ENCODE data around the gene CNTNAP5.

CNTNAP5 gene

DNA sequence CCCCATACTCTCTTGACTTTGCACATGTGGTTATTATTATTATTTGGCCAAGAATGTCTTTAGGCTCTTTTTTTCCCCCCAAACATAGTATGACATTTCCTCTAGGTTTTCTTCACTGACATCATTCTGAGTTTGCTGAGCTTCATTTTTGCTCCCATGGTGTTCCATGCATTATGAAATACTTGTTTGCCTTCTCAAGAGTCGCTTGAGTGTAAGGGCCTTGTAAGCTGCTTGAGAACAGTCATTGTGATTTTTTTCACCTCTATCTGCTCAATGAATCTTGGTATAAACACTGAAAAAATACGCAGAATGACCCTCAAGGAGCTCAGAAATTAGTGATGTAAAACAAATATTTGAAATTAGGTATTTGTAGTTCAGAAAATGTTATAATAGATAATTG lies 688.9 kb downstream of the CNTNAP5 start:
- DNase-seq, result no peak

- no peak for DNase-seq
These were observed 700.1 kb downstream of the CNTNAP5 start for GRCh38 chr2:124725187-124725586.

DNA sequence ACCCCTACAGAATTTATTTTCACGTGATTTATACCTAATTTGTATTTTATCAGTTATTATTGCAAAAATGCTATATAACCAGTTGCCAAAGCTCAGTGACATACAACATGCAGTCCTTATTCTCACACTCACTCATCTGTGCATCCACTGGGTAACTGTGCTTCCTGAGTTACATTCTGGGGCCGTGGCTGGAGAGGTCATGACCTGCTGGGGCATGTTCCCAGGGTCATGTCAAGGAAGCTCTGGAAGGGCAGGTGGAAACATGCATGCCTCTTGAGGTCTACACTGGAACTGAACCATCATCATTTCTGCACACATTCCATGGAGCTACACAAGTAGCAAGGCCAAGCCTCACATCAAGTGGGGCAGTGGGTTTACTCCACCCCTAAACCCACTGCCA lies 715.5 kb downstream of the CNTNAP5 start:
- DNase-seq, result no peak

GRCh38 chr2:124753842-124754241 lies 728.8 kb downstream of the CNTNAP5 start:
- DNase-seq, result no peak

DNA sequence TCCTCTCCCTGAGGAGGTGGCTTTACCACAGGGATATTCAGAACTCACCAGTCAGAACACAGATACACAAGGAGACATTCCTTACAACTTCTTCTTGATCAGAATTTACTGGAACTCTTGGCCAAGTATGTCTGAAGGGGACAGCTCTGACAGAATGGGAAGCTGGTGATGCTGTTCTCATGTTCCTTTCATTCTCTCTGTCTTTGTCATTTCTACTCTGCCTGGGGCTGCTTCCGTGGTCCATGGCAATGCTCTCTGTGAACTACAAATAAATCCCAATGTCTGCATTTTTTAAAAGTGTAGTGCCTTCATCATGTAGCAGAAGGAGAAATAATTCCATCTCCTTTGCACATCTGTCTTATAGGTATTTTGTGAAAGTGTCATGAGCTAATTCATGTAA lies 730.3 kb downstream of the CNTNAP5 start:
- DNase-seq, result no peak

- no peak for DNase-seq
These were observed 731.0 kb downstream of the CNTNAP5 start for GRCh38 chr2:124756048-124756447.

GRCh38 chr2:124762388-124762787 lies 737.3 kb downstream of the CNTNAP5 start:
- no peak for DNase-seq

DNA sequence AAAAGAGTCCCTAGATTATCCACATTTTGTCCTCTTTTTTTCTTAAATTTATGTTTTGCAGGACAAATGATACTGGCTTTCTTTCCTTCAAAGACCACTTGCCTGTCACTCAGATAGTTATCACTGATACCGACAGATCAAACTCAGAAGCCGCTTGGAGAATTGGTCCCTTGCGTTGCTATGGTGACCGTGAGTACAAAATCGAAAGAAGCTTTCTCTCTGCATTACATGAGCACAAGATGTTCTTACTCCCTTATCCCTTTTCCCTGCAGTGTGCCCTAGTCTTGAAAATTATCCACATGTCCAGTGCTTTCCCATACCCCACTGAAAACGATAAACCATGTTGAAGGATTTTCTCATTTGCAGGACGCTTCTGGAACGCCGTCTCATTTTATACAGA lies 738.5 kb downstream of the CNTNAP5 start:
- DNase-seq, result no peak

GRCh38 chr2:124774781-124775180 lies 749.7 kb downstream of the CNTNAP5 start:
- no peak for DNase-seq

- DNase-seq, result no peak
These were observed 751.2 kb downstream of the CNTNAP5 start for GRCh38 chr2:124776332-124776731.

GRCh38 chr2:124778076-124778475 lies 753.0 kb downstream of the CNTNAP5 start:
- no peak for DNase-seq

DNA sequence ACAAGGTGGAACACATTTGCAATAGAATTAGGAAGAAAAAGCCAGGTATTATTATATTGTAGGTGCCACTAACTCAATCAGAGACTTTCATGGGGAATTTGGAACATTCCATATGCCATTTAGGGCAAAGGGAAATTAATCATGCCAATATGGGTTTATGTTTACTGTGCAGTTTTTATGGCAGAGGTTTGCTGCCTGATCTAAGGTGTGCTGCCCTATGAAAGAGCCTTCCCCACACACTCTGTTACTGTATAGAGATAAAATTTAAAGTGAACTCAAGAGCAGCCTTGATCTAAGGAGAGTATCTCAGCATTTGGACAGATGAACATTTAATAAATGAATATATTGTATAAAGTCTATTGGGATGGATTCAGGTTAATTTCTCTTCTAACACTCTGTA lies 771.6 kb downstream of the CNTNAP5 start:
- no peak for DNase-seq

- no peak for DNase-seq
These were observed 772.0 kb downstream of the CNTNAP5 start for GRCh38 chr2:124797049-124797448.

GRCh38 chr2:124798551-124798950 lies 773.5 kb downstream of the CNTNAP5 start:
- no peak for DNase-seq

DNA sequence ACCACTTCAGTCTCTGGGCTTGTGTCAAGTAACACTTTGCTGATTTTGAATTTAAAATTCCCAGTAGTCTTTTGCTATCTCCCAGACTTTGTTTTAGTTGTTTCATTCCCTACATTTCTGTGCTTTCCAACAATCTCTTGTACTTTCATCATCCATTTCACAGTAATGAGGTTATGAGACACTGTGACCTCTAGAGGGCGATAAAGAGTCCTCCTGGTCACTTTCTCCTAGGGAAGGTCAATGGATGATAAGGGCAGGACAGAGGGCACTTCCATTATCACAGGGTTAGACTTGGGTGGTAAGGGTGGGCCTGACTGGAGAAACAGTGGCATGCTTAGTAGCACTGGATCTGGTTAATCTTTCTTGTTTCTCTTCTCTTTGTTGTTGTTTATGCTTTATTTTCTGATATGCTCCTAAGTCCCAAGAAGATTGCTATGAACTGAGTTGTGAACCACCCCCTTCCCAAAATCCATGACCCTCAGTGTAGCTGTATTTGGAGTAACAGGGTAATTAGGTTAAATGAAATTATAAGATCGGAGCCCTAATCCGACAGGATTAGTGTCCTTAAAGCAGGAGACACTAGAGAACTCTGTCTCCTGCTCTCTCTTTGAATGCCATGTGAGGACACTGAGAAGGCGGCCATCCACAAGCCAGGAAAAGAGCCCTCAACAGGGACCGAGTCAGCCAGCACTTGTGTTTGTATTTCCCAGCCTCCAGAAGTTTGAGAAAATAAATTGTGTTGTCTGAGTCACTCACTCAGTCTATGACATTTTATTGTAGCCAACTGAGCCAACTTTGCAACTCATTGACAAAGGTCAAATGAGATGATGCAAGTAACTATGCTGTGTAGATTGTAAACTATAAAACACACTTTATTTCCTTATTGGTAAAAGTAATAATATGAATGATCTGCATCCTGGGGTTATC lies 779.2 kb downstream of the CNTNAP5 start:
- DNase-seq, result no peak

- no peak for DNase-seq
These were observed 780.0 kb downstream of the CNTNAP5 start for GRCh38 chr2:124805060-124805459.

GRCh38 chr2:124810132-124810531 lies 785.0 kb downstream of the CNTNAP5 start:
- DNase-seq, result no peak

DNA sequence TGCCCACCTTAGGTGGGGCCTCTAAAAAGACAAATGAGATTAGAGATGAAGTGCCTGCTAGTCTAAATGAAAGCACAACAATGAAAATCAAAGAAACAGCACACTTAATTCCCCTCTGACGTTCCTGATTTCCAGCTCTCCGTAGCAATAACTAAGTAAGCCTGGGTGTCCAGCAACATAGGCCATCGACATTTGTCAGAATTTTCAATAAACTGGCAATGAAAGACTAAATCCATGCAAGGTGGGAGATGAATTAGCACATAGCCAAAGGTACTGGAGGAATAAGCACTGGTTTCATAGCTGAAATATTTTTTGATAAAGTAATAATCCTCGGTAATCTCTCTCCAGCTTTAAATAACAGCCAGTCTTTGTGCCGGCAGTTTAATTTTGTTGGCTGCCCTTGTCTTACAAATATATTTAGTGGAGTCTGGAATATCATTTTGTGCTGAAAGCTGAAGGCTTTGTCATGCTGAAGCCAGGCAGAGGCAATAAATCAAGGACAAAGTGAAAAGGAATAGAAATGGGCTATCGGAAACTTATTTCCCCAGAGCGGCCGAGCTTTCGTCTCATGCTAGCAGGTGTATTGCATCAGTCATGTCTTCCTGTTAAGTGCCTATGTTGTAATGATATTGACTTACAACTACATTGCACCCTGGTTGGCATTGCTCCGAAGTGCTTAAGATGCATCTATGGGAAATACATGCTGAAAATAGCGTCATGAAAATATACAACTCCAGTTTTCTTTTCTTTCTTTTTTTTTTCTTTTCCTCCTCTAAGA lies 790.1 kb downstream of the CNTNAP5 start:
- DNase-seq, result no peak

DNA sequence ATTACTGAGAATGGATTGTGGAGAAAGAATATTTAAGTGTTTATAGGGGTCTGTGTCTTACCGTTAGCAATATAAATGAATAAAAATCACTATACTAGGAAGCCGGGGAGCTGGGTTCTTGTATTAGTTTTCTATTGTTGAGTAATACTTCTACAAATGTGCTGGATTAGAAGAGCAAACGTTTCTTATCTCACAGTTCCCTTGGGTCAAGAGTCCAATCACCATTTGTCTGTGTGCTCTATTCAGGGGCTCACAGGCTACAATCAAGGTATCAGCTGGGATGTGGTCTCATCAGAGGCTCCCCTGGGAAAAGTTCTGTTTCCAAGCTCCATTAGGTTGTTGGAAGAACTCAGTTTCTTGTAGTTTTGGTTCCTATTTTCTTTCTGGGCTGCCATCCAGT lies 790.9 kb downstream of the CNTNAP5 start:
- no peak for DNase-seq

DNA sequence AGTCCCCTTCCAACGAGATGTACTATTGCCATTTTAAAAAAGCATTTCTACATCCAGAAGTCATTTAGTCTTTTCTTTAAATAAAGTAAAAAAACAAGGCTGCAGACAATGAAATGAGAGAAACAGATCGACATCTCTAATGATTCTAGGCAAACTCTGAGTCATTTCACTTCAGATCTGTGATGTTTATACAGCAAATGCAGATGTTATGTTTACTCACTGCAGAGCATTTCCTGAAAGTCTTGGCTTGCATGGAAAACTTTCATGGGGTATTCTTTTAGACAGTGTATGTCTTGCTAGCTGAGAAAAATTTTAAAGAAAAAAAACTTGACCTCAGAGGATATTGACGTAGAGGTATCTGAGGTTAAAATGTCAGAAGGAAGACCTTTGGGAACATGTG lies 797.4 kb downstream of the CNTNAP5 start:
- DNase-seq, result no peak

GRCh38 chr2:124824441-124824840 lies 799.4 kb downstream of the CNTNAP5 start:
- no peak for DNase-seq

DNA sequence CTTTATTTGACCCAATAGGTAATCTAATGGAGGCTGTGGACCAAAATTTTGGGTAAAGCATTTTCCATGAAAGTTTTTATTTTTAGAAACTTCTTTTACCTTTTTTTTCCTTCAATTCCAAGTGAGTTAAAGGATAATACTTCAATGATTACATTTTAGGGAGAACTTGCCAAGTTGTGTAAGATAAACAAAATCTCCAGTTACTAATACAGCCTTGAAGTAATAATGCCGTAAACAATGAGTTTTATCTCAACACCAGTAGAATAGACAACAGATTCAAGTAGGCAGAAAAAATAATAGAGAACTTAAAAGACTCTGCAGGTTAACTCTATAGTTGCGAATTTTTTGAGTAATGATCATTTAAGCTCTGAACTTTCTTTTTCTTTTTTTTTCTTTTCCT lies 807.4 kb downstream of the CNTNAP5 start:
- DNase-seq, result no peak

- DNase-seq, result no peak
These were observed 809.2 kb downstream of the CNTNAP5 start for GRCh38 chr2:124834331-124834730.

DNA sequence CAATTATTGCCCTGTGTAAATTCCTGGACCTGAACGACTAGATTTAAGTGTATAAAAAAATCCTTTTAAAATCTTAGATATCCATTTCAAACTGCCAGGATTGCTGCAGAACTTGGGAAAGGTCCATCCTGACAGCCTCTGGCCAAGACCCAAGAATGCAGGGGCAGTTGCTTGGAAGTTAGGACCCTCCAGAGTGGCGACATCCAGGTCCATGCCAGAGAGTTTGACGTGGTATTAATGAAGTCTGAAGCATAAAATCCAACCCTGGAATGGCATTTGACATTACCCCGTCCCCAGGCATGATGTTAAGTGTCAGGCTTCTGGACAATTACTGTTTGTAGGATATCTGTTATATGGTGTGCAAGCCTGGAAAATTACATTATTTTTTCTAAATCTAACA lies 810.2 kb downstream of the CNTNAP5 start:
- DNase-seq, result no peak
